A549 (cell line): ENCODE measurements around the gene ALCAM. TPM values are rescaled to one million over a fixed set of nuclear protein-coding genes. Genes with fewer than 3 reads are reported as not detected.

Source experiments
- ATAC-seq, 2 experiments: fragments of 200-7000 bp in 1 of 2; fragments of >200 bp in 1 of 2; cut with Nextera tagmentation in 1 of 2; cut with Tn5 transposase in 1 of 2; 3 replicates each; pipeline versions ENCODE4 v1.8.0 to v1.9.1; 2018 to 2020; ENCODE audit warnings: mild to moderate bottlenecking in 1 of 2, moderate library complexity in 1 of 2
- CTCF ChIA-PET: fragments of 300-600 bp; sonication (Branson Sonifier 250); formaldehyde crosslinking; extraction: SDS; loops from one replicate; lab custom pipeline; 2021; ENCODE audit warnings: antibody characterized with exemption, inconsistent platforms; lab: Yijun Ruan, JAX
- POLR2A ChIA-PET: fragments of 350-600 bp; formaldehyde crosslinking; extraction: SDS; loops from one replicate; lab custom pipeline; 2021; ENCODE audit warnings: antibody characterized with exemption, inconsistent platforms; lab: Yijun Ruan, JAX
- DNase-seq, 2 experiments: peaks; one replicate each; pipeline versions ENCODE4 v3.0.0 to v3.0.0-alpha.2; 2011 to 2016; ENCODE audit warnings: low read depth in 1 of 2, low spot score in 1 of 2
- FAIRE-seq: peaks from 2 replicates; lab custom pipeline; 2011; peaks lifted over from hg19 to GRCh38; lab: Jason Lieb, UNC
- H3K27ac ChIP-seq, 2 experiments: fragments of >200 bp; sonication (Bioruptor Twin); formaldehyde crosslinking; 3 replicates each; pipeline ENCODE4 v1.5.1; 2016 to 2017
- H3K4me1 ChIP-seq: fragments of >200 bp; sonication (Bioruptor Twin); formaldehyde crosslinking; 3 replicates; pipeline ENCODE4 v1.6.1; 2016
- H3K4me2 ChIP-seq: fragments of >200 bp; sonication (Bioruptor Twin); formaldehyde crosslinking; 3 replicates; pipeline ENCODE4 v1.6.1; 2016
- H3K4me3 ChIP-seq: fragments of >200 bp; sonication (Bioruptor Twin); formaldehyde crosslinking; 3 replicates; pipeline ENCODE4 v1.5.1; 2016
- H3K9me3 ChIP-seq: fragments of >200 bp; sonication (Bioruptor Twin); formaldehyde crosslinking; 3 replicates; pipeline ENCODE4 v1.6.1; 2016
- BCL3 ChIP-seq: fragments of >200 bp; sonication (Bioruptor Twin); formaldehyde crosslinking; IDR thresholded peaks from 3 replicates; pipeline ENCODE4 v1.6.1; 2016
- E2F6 ChIP-seq: IDR thresholded peaks from 2 replicates; pipeline ENCODE4 v1.6.1; 2012; ENCODE audit warnings: low read depth, borderline replicate concordance
- ELK1 ChIP-seq: fragments of 150-350 bp; IDR thresholded peaks from 2 replicates; pipeline ENCODE4 v1.6.1; 2014; ENCODE audit warnings: low read depth, mild to moderate bottlenecking, low read length
- EP300 ChIP-seq, 2 experiments: fragments of >200 bp; sonication (Bioruptor Twin); formaldehyde crosslinking; IDR thresholded peaks; 2 replicates in 1 of 2; 3 replicates in 1 of 2; pipeline ENCODE4 v1.6.1; 2016 to 2017
- ESRRA ChIP-seq: fragments of 150-350 bp; IDR thresholded peaks from 2 replicates; pipeline ENCODE4 v1.6.1; 2014; ENCODE audit warnings: mild to moderate bottlenecking, low read length, borderline replicate concordance
- HDAC2 ChIP-seq: fragments of 200-600 bp; sonication (generic); IDR thresholded peaks from 2 replicates; pipeline ENCODE4 v1.6.1; 2016
- HES2 ChIP-seq: fragments of >200 bp; sonication (Bioruptor Twin); formaldehyde crosslinking; IDR thresholded peaks from 2 replicates; pipeline ENCODE4 v1.6.1; 2016
- HMGXB4 ChIP-seq: fragments of 250-450 bp; sonication (Bioruptor Pico); IDR thresholded peaks from 2 replicates; pipeline ENCODE4 v1.5.0; 2021; ENCODE audit warnings: mild to moderate bottlenecking, moderate library complexity, borderline replicate concordance
- JUN ChIP-seq, 2 experiments: fragments of >200 bp; sonication (Bioruptor Twin); formaldehyde crosslinking; IDR thresholded peaks; 2 replicates in 1 of 2; 3 replicates in 1 of 2; pipeline ENCODE4 v1.6.1; 2016 to 2017
- JUNB ChIP-seq: fragments of >200 bp; sonication (Bioruptor Twin); formaldehyde crosslinking; IDR thresholded peaks from 2 replicates; pipeline ENCODE4 v1.6.1; 2016
- KDM1A ChIP-seq: fragments of 200-600 bp; sonication (generic); IDR thresholded peaks from 2 replicates; pipeline ENCODE4 v1.6.1; 2016; ENCODE audit warnings: low read depth, mild to moderate bottlenecking
- MAFK ChIP-seq: fragments of 450-650 bp; IDR thresholded peaks from 2 replicates; pipeline ENCODE4 v1.6.1; 2014; ENCODE audit not compliant: partially characterized antibody
- MYC ChIP-seq: IDR thresholded peaks from 2 replicates; pipeline ENCODE4 v1.6.1; 2012; ENCODE audit warnings: mild to moderate bottlenecking, inconsistent platforms, low read length, improper control_type of control experiment, borderline replicate concordance
- NPAS2 ChIP-seq: fragments of 250-450 bp; sonication (Bioruptor Pico); IDR thresholded peaks from 2 replicates; pipeline ENCODE4 v1.8.0; 2022; ENCODE audit warnings: mild to moderate bottlenecking, moderate library complexity, borderline replicate concordance
- NR3C1 ChIP-seq: fragments of >200 bp; sonication (Bioruptor Twin); formaldehyde crosslinking; IDR thresholded peaks from 3 replicates; pipeline ENCODE4 v1.6.1; 2017
- PBX3 ChIP-seq: IDR thresholded peaks from 2 replicates; pipeline ENCODE4 v1.6.1; 2012
- POLR2AphosphoS2 ChIP-seq: conservative IDR thresholded peaks from 2 replicates; pipeline ENCODE4 v1.6.1; 2012; ENCODE audit warnings: low read length, improper control_type of control experiment, inconsistent platforms
- RAD21 ChIP-seq, 2 experiments: fragments of >200 bp in 1 of 2; sonication (Bioruptor Twin) in 1 of 2; formaldehyde crosslinking in 1 of 2; IDR thresholded peaks in 1 of 2; conservative IDR thresholded peaks in 1 of 2; 2 replicates in 1 of 2; 3 replicates in 1 of 2; pipeline ENCODE4 v1.6.1; 2012 to 2018; ENCODE audit warnings: inconsistent platforms in 1 of 2
- RARB ChIP-seq: fragments of 250-450 bp; sonication (Bioruptor Pico); IDR thresholded peaks from 2 replicates; pipeline ENCODE4 v1.8.0; 2021; ENCODE audit warnings: mild to moderate bottlenecking, moderate library complexity
- RCOR1 ChIP-seq: fragments of 150-350 bp; IDR thresholded peaks from 2 replicates; pipeline ENCODE4 v1.6.1; 2014; ENCODE audit warnings: antibody characterized with exemption, low read length, low read depth
- TFCP2L1 ChIP-seq: fragments of 250-450 bp; sonication (Bioruptor Pico); IDR thresholded peaks from 2 replicates; pipeline ENCODE4 v1.5.0; 2021; ENCODE audit warnings: mild to moderate bottlenecking
- USF2 ChIP-seq: fragments of 450-650 bp; IDR thresholded peaks from 2 replicates; pipeline ENCODE4 v1.6.1; 2014; ENCODE audit warnings: antibody characterized with exemption
- ZC3H11A ChIP-seq: fragments of 450-650 bp; IDR thresholded peaks from 2 replicates; pipeline ENCODE4 v1.6.1; 2014; ENCODE audit warnings: antibody characterized with exemption, mild to moderate bottlenecking
- ZFP36 ChIP-seq: fragments of 450-650 bp; IDR thresholded peaks from 2 replicates; pipeline ENCODE4 v1.6.1; 2014; ENCODE audit warnings: borderline replicate concordance; ENCODE audit not compliant: partially characterized antibody
- ZNF302 ChIP-seq: fragments of 250-450 bp; sonication (Bioruptor Pico); IDR thresholded peaks from 2 replicates; pipeline ENCODE4 v1.9.0; 2021; ENCODE audit warnings: inconsistent platforms, mild to moderate bottlenecking, moderate library complexity
- ZSCAN20 ChIP-seq: fragments of 250-450 bp; sonication (Bioruptor Pico); IDR thresholded peaks from 2 replicates; pipeline ENCODE4 v1.8.0; 2022; ENCODE audit warnings: mild to moderate bottlenecking, moderate library complexity
- WGBS: methylation state at CpG from one replicate; pipeline ENCODE4 v1.1.6; 2017; ENCODE audit errors: missing lambda C conversion rate; 5-methylcytosine and 5-hydroxymethylcytosine counted together
- polyA plus RNA-seq, 4 experiments: library from polyadenylated mRNA; depleted of rRNA in 3 of 4; stranded (reverse); fragments of >200 nt; fragmentation: RNase III in 1 of 4; extraction: RNeasy Plus Mini Kit Qiagen cat#74134 plus additional on column Dnase treatment in 1 of 4; gene quantifications; 2 replicates in 3 of 4; 3 replicates in 1 of 4; pipeline ENCODE4 v1.2.3, GENCODE V29; 2011 to 2017

ALCAM gene
- polyA plus RNA-seq, 2 of the 4 experiments (the other 2 are of a cell fraction), result 57.1 to 145 TPM

- POLR2A ChIA-PET, result no interaction called here
- CTCF ChIA-PET, result no interaction called here
- H3K27ac ChIP-seq, result peak overlapping the region; percentile 84 to 85
Measured at GRCh38 chr3:105385819-105386508, 19.3 kb downstream of the ALCAM start.

GRCh38 chr3:105387122-105387751 is 20.5 kb downstream of the ALCAM start:
- H3K4me3 ChIP-seq, result peak overlapping the region; percentile 32
- H3K9me3 ChIP-seq, result peaks cover 21% of the 10 kb centered on the region
- ChIA-PET CTCF (no interaction called here), POLR2A (interaction anchor here (1.0 kb wide), 1 partner anchor 15 kb away, joined by 3 read pairs; no protein-coding TSS in a partner anchor)
- WGBS, result under 1% methylated on average over 5 of the region's 5 CpGs
- DNase-seq, result peak; percentile 27 to 93
- peak; percentile 96 for FAIRE-seq
- peak; percentile 94 to 96 for ATAC-seq
- H3K4me2 ChIP-seq, result peak overlapping the region; percentile 82
- H3K27ac ChIP-seq, result peak overlapping the region; percentile 85 to 87
- H3K4me1 ChIP-seq, result peaks cover 40% of the 10 kb centered on the region
- TF ChIP-seq E2F6, result no peak
- TF ChIP-seq NPAS2, result no peak
- TF ChIP-seq RAD21 (conservative IDR thresholded peaks at IDR 0.05 in 1 of 2, IDR thresholded peaks at IDR 0.05 in 1 of 2), result peak; percentile 15 to 53; a peak in 2 of 5 replicates
- no peak for TF ChIP-seq ZSCAN20
- peak; percentile 27 for TF ChIP-seq ZFP36
- TF ChIP-seq EP300 (IDR thresholded peaks at IDR 0.05), result peak; percentile 78 to 89
- no peak for TF ChIP-seq ELK1
- peak; percentile 97 for TF ChIP-seq BCL3
- TF ChIP-seq JUNB, result peak; percentile 97
- no peak for TF ChIP-seq ESRRA
- TF ChIP-seq HES2, result peak; percentile 66
- peak; percentile 84 to 97 for TF ChIP-seq JUN (IDR thresholded peaks at IDR 0.05)
- 0 out of 2 replicates have a peak, but pooled peaks have one; percentile 37 for TF ChIP-seq RARB (CRISPR knock-in tag)

More at GRCh38 chr3:105385819-105386508, 19.3 kb downstream of the ALCAM start:
- Histone ChIP-seq H3K4me3 (peak overlapping the region; percentile 32; the same call in 2 of the 3 replicates), H3K9me3 (peaks cover 13% of the 10 kb centered on the region), H3K4me2 (peak overlapping the region; percentile 82), H3K4me1 (peaks cover 40% of the 10 kb centered on the region)
- FAIRE-seq, result peak; percentile 28
- no peak for DNase-seq
- no peak for TF ChIP-seq HDAC2
- no peak for TF ChIP-seq USF2
- TF ChIP-seq MYC, result no peak
- no peak for TF ChIP-seq E2F6
- TF ChIP-seq NR3C1, result no peak
- TF ChIP-seq POLR2AphosphoS2, result no peak
- TF ChIP-seq JUNB, result no peak
- no peak for TF ChIP-seq TFCP2L1 (CRISPR knock-in tag)
- no peak for TF ChIP-seq ZC3H11A
- TF ChIP-seq RCOR1, result no peak
- no peak for TF ChIP-seq JUN (IDR thresholded peaks at IDR 0.05)
- no peak for TF ChIP-seq KDM1A
- TF ChIP-seq PBX3, result no peak
- TF ChIP-seq MAFK, result no peak
- TF ChIP-seq ZNF302 (CRISPR knock-in tag), result no peak
- no peak for TF ChIP-seq HMGXB4 (CRISPR knock-in tag)
- no peak for ATAC-seq
